Measurements from ENCODE around the gene U2AF1L4.

GRCh38 chr19:35718345-35719041 is 26.7 kb downstream of the U2AF1L4 start:
- TF ChIP-seq, protein P1, sequence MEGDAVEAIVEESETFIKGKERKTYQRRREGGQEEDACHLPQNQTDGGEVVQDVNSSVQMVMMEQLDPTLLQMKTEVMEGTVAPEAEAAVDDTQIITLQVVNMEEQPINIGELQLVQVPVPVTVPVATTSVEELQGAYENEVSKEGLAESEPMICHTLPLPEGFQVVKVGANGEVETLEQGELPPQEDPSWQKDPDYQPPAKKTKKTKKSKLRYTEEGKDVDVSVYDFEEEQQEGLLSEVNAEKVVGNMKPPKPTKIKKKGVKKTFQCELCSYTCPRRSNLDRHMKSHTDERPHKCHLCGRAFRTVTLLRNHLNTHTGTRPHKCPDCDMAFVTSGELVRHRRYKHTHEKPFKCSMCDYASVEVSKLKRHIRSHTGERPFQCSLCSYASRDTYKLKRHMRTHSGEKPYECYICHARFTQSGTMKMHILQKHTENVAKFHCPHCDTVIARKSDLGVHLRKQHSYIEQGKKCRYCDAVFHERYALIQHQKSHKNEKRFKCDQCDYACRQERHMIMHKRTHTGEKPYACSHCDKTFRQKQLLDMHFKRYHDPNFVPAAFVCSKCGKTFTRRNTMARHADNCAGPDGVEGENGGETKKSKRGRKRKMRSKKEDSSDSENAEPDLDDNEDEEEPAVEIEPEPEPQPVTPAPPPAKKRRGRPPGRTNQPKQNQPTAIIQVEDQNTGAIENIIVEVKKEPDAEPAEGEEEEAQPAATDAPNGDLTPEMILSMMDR (IDR thresholded peaks at IDR 0.05) = no peak
- peak in 1 of 2 donors; percentile 29 for TF ChIP-seq POLR2AphosphoS5 (IDR thresholded peaks at IDR 0.05; ENCODE audit: insufficient read depth in 1 of 2, low read depth in 1 of 2)
